PC-3 (cell line): ENCODE data around the gene NEAT1.

ENCODE experiments used
- CTCF ChIP-seq: fragments of 300-600 bp; sonication (generic); conservative IDR thresholded peaks from 2 replicates; pipeline ENCODE4 v1.5.1; 2017; ENCODE audit warnings: antibody characterized with exemption, low read depth, mild to moderate bottlenecking, low read length
- EZH2 ChIP-seq: fragments of 300-600 bp; sonication (generic); IDR thresholded peaks from one replicate; pipeline ENCODE4 v1.6.1; 2017; ENCODE audit warnings: antibody characterized with exemption, mild to moderate bottlenecking, low read length; ENCODE audit not compliant: unreplicated experiment
- EZH2phosphoT487 ChIP-seq: fragments of 300-600 bp; sonication (generic); IDR thresholded peaks from 2 replicates; pipeline ENCODE4 v1.6.1; 2018; ENCODE audit warnings: mild to moderate bottlenecking, antibody characterized with exemption, low read length, borderline replicate concordance

- TF ChIP-seq CTCF (no peak), EZH2 (no peak), EZH2phosphoT487 (no peak)
Observed at GRCh38 chr11:65438257-65439151, 15.9 kb downstream of the NEAT1 start.
